AG09319 (cell line): ENCODE results near the gene MED22.

Source experiments
- DNase-seq: peaks from one replicate; pipeline ENCODE4 v3.0.0-alpha.2; 2010; ENCODE audit warnings: low read depth; ENCODE audit errors: extremely low read depth
- TF ChIP-seq, protein P1 (sequence below): IDR thresholded peaks from 2 replicates; pipeline ENCODE4 v1.5.1; 2011; ENCODE audit warnings: low read depth, mild to moderate bottlenecking, inconsistent platforms, low read length, moderate library complexity

Gene MED22

DNA sequence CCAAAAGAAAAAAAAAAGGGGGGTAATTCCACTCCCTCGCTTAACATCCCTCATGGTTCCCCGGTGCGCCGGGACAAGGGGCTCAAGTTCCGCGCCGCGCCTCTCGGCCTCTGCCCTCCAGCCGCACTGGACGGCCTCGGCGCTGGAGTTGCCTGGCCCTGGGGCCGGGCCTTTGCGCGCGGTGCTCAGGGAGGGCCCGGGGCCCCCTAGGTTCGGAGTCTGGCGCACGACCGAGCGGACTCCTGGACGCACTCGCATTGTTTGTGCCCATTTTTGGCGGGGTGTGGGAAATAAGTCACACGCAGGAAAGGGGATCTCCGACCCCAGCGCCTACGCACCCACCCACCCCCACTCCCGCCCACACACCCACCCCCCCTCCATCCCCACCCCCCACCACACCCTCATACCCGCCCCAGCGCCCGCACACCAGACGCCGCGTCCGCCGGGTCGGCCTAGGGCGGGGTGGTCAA lies 381 bp downstream of the MED22 start:
- TF ChIP-seq, protein P1, sequence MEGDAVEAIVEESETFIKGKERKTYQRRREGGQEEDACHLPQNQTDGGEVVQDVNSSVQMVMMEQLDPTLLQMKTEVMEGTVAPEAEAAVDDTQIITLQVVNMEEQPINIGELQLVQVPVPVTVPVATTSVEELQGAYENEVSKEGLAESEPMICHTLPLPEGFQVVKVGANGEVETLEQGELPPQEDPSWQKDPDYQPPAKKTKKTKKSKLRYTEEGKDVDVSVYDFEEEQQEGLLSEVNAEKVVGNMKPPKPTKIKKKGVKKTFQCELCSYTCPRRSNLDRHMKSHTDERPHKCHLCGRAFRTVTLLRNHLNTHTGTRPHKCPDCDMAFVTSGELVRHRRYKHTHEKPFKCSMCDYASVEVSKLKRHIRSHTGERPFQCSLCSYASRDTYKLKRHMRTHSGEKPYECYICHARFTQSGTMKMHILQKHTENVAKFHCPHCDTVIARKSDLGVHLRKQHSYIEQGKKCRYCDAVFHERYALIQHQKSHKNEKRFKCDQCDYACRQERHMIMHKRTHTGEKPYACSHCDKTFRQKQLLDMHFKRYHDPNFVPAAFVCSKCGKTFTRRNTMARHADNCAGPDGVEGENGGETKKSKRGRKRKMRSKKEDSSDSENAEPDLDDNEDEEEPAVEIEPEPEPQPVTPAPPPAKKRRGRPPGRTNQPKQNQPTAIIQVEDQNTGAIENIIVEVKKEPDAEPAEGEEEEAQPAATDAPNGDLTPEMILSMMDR: no peak
- DNase-seq: no peak

DNA sequence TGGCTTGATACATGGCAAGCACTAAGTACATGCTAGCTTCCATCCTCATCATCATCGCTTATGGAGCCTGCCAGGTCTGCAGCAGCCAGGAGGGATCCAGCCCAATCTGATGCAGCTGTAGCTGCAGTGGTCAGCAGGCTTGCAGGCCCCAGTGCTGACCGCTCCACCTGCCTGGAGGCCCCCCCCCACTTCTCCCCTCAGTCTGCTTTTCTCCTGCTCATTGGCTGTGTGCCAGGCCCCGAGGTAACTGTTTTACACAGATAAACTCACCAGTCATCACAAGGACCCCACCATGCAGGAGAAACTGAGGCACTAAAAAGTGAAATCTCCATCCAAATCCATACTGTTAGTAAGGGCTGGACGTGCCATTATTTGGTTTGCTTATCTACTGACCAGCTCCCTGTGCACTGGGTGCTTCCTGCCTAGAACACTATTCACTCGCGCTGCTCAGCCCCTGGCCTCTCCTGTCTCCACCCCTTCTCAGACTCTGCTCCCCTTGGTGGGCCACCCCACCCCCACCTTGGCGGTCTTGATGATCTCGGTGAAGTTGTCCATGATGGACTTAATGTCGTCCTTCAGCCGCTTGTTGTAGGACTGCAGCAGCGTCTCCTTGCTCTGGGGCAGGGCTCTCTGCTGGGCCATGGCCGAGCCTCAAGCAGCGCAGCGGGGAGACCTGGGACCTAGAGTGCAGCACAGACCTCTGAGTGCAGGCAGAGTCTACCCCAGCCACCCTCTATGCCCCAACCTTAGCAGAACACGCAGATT lies 1.7 kb downstream of the MED22 start:
- TF ChIP-seq, protein P1: no peak

DNA sequence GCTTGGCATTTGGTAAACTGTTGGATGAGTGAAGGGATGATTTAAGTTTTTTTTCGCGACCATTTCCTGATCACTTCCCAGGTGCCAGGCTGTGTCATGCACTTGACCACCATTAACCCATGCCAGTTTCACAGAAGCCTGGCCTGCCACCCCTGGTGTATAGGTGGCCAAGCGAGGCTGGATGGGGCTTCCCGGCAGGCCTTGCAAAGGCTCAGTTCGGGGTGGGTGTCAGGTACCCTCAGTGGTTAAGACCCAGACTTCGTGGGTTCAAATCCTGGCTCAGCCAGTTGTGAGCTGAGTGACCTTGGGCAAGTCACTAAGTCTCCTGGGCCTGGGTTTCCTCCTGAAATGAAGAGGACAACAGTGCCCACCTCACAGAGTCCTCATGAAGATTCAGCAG lies 2.3 kb downstream of the MED22 start:
- TF ChIP-seq, protein P1: no peak
- DNase-seq: no peak

More for the DNA sequence above, 1.7 kb downstream of the MED22 start:
- no peak for DNase-seq

DNA sequence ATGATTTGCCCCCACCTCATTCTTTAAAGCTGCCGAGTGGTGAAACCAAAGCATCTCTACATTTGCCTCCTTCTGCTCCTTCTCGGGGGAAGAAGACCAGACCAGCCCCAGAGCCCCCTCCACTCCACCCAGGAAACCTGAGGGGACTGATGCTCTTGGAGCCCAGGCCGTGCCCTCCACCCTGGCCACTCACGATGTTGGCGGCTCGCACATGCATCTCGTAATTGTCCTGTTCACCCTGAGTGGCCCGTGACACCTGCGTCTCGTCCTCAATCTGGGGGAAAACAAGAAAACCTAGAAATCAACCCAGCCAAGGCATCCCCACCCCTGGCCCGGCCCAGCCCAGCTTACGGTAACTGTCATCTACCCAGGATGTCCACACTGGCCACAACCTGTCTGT lies 3.0 kb downstream of the MED22 start:
- no peak for DNase-seq
- TF ChIP-seq, protein P1: no peak

DNA sequence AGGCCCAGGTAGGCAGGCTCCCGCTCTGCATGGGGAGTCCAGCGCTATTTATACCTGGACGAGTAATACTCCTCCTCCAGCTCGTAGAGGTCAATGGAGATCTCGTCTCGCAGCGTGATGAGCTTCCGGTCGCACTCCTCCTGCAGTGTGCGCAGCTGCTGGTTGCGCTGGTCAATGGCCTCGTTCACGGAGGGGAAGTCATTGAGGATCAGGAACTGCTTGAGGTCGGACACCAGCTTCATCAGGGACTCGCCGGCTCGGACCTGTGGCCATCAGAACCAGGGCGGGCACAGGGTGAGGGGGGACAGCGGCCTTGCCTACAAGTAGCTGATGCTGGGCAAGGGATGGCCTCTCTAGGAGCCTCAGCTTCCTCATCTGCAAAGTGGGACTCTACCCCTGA lies 3.9 kb downstream of the MED22 start:
- no peak for DNase-seq
- TF ChIP-seq, protein P1: no peak

DNA sequence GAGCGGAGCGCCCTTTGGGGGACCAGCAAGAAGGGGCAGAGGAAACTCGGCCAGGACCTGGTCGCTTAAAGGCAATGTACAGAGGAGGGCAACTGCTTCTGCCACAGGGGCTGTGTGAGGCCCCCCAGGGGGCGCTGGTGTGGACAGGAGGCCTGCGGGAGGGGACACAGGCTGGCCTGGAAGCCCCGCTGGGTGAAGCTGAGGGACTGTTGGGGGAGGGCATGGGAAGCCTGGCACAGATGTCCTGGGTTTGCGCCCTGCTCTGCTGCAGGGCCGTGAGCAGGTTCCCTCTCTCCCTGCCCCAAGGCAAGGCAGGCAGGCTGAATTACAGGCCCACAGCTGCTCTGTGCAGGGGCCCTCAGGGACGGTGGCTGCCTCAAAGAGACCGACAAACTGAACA lies 5.4 kb downstream of the MED22 start:
- DNase-seq: no peak
- TF ChIP-seq, protein P1: no peak; the same call in 1 of the 2 replicates

DNA sequence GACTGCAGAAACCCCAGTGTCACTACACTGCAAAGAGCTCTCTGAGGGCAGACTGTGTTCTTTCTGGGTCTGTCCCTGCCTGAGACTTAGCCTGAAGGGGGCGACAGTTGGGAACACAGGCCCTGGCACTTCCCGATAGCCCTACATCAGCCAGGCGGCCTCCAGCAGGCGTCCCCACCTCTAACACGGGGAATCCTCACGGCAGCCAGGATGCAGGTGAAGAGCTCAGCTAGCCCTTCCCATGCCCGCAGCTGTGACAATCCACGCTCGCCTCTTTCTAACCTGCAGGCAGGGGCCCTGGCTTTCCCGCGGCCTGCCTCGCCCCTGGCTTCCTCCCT lies 5.9 kb downstream of the MED22 start:
- TF ChIP-seq, protein P1: no peak; the same call in none of the 2 replicates
- DNase-seq: no peak
